GM12878 (cell line): ENCODE data around the gene LPCAT2. TPM values are rescaled to one million over a fixed set of nuclear protein-coding genes. Genes with fewer than 3 reads are reported as not detected.

ENCODE experiments used
- BHLHE40 ChIP-seq, 2 experiments: fragments of 450-650 bp in 1 of 2; IDR thresholded peaks; 2 replicates each; pipeline ENCODE4 v1.6.1; 2011 to 2017; ENCODE audit warnings: low read depth in 2 of 2, borderline replicate concordance in 1 of 2, improper control_type of control experiment in 1 of 2, low read length in 1 of 2, mild to moderate bottlenecking in 1 of 2
- CBFB ChIP-seq: IDR thresholded peaks from 2 replicates; pipeline ENCODE4 v1.6.1; 2016; ENCODE audit warnings: antibody characterized with exemption, low read depth
- CREB1 ChIP-seq: IDR thresholded peaks from 2 replicates; pipeline ENCODE4 v1.6.1; 2012; ENCODE audit warnings: low read depth, mild to moderate bottlenecking, inconsistent platforms
- EGR1 ChIP-seq, 2 experiments: IDR thresholded peaks; 1 replicate in 1 of 2; 2 replicates in 1 of 2; pipeline ENCODE4 v1.6.1; 2011 to 2012; ENCODE audit warnings: low read depth in 2 of 2, low read length in 2 of 2, borderline replicate concordance in 1 of 2, mild to moderate bottlenecking in 1 of 2, moderate library complexity in 1 of 2
- SIX5 ChIP-seq: IDR thresholded peaks from 2 replicates; pipeline ENCODE4 v1.6.1; 2011; ENCODE audit warnings: mild to moderate bottlenecking, low read depth, low read length, moderate library complexity; ENCODE audit not compliant: severe bottlenecking
- SREBF1 ChIP-seq: IDR thresholded peaks from 2 replicates; pipeline ENCODE4 v1.6.1; 2012; ENCODE audit warnings: mild to moderate bottlenecking, low read length
- STAT3 ChIP-seq: IDR thresholded peaks from 2 replicates; pipeline ENCODE4 v1.6.1; 2011; ENCODE audit warnings: low read depth, low read length, improper control_type of control experiment
- ZBTB11 ChIP-seq: fragments of 450-650 bp; formaldehyde crosslinking; IDR thresholded peaks from 2 replicates; pipeline ENCODE4 v1.5.0; 2022; ENCODE audit warnings: mild to moderate bottlenecking, missing genetic modification characterization
- polyA plus RNA-seq, 11 experiments: library from polyadenylated mRNA; depleted of rRNA in 4 of 11; unstranded in 6 of 11; stranded (reverse) in 5 of 11; fragments of >200 nt; fragmentation: Nextera tagmentation in 4 of 11; fragmentation: Illumina TruSeq in 1 of 11; extraction: Ambion mirVana in 4 of 11; extraction: Trizol in 1 of 11; gene quantifications; 1 replicate in 1 of 11; 2 replicates in 10 of 11; pipeline versions ENCODE4 v1.2.1 to v1.2.3, GENCODE V29; 2011 to 2016; ENCODE audit warnings: inconsistent platforms in 2 of 11, missing spikeins in 2 of 11, low read depth in 1 of 11
- total RNA-seq, 4 experiments: library from RNA; depleted of rRNA in 3 of 4; stranded (reverse); fragments of >200 nt in 3 of 4; fragmentation: Illumina TruSeq in 1 of 4; extraction: Trizol in 1 of 4; gene quantifications; 2 replicates each; pipeline versions ENCODE4 v1.2.1 to v1.2.3, GENCODE V29; 2013 to 2021
- TF ChIP-seq, protein P1 (sequence below): IDR thresholded peaks from 2 replicates; pipeline ENCODE4 v1.6.1; 2012; ENCODE audit warnings: mild to moderate bottlenecking, low read depth, low read length
- TF ChIP-seq, protein P2 (sequence below): fragments of 450-650 bp; IDR thresholded peaks from 2 replicates; pipeline ENCODE4 v1.6.1; 2016; ENCODE audit warnings: mild to moderate bottlenecking
- TF ChIP-seq, protein P3 (sequence below): fragments of 450-650 bp; formaldehyde crosslinking; IDR thresholded peaks from 2 replicates; pipeline ENCODE4 v1.4.0; 2020; ENCODE audit warnings: mild to moderate bottlenecking, moderate library complexity

Gene LPCAT2
- total and polyA plus RNA-seq, 10 of the 15 experiments (the other 5 are each of a cell fraction or from before 2014, with no cell fraction given), result 0.01 TPM; not detected in 9

DNA sequence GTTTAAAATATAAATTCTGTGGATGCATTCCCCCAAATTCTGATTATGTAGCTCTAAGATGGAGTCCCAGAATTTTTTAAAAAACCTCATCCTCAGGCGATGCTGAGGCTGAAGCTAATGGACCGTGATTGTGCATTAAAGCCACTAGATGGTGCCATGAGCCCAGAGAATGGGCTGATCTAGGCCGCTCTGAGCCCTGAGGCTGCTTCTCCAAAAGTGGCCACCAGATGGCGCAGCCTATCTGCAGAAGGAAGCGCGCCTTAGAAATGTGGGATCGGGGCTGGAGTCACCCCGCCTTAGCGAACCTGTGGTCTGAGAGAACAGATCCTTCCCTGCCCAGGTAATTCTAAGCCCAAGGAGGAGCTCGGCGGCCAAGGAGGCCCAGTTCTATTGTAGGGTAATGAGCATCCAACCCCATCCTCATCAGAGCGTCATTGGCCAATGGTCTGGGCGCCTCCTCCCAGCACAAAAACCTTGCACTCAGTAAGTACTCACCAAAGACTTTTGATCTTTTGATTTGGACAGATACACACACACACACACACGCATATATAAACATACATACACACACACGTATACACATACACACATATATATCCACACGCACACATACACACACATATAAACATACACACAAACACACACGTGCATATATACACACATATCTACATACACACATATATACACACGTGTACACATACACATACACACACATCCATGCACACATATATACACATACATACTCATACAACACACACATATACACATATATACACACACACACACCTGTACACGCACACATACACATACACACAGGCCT is 43.6 kb upstream of the LPCAT2 start (continued):
- TF ChIP-seq, protein P1, sequence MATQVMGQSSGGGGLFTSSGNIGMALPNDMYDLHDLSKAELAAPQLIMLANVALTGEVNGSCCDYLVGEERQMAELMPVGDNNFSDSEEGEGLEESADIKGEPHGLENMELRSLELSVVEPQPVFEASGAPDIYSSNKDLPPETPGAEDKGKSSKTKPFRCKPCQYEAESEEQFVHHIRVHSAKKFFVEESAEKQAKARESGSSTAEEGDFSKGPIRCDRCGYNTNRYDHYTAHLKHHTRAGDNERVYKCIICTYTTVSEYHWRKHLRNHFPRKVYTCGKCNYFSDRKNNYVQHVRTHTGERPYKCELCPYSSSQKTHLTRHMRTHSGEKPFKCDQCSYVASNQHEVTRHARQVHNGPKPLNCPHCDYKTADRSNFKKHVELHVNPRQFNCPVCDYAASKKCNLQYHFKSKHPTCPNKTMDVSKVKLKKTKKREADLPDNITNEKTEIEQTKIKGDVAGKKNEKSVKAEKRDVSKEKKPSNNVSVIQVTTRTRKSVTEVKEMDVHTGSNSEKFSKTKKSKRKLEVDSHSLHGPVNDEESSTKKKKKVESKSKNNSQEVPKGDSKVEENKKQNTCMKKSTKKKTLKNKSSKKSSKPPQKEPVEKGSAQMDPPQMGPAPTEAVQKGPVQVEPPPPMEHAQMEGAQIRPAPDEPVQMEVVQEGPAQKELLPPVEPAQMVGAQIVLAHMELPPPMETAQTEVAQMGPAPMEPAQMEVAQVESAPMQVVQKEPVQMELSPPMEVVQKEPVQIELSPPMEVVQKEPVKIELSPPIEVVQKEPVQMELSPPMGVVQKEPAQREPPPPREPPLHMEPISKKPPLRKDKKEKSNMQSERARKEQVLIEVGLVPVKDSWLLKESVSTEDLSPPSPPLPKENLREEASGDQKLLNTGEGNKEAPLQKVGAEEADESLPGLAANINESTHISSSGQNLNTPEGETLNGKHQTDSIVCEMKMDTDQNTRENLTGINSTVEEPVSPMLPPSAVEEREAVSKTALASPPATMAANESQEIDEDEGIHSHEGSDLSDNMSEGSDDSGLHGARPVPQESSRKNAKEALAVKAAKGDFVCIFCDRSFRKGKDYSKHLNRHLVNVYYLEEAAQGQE, result no peak
- TF ChIP-seq STAT3 (peak; percentile 44; the same call in 1 of the 2 replicates), EGR1 (IDR thresholded peaks at IDR 0.05; ENCODE audit: borderline replicate concordance in 1 of 2, low read depth in 2 of 2, low read length in 2 of 2) (no peak), SREBF1 (no peak), CBFB (no peak), SIX5 (no peak), BHLHE40 (IDR thresholded peaks at IDR 0.05; ENCODE audit: borderline replicate concordance in 1 of 2, low read depth in 2 of 2, low read length in 1 of 2) (no peak), CREB1 (no peak), ZBTB11 (no peak)
- TF ChIP-seq, protein P2, sequence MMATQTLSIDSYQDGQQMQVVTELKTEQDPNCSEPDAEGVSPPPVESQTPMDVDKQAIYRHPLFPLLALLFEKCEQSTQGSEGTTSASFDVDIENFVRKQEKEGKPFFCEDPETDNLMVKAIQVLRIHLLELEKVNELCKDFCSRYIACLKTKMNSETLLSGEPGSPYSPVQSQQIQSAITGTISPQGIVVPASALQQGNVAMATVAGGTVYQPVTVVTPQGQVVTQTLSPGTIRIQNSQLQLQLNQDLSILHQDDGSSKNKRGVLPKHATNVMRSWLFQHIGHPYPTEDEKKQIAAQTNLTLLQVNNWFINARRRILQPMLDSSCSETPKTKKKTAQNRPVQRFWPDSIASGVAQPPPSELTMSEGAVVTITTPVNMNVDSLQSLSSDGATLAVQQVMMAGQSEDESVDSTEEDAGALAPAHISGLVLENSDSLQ, result no peak
- TF ChIP-seq, protein P3, sequence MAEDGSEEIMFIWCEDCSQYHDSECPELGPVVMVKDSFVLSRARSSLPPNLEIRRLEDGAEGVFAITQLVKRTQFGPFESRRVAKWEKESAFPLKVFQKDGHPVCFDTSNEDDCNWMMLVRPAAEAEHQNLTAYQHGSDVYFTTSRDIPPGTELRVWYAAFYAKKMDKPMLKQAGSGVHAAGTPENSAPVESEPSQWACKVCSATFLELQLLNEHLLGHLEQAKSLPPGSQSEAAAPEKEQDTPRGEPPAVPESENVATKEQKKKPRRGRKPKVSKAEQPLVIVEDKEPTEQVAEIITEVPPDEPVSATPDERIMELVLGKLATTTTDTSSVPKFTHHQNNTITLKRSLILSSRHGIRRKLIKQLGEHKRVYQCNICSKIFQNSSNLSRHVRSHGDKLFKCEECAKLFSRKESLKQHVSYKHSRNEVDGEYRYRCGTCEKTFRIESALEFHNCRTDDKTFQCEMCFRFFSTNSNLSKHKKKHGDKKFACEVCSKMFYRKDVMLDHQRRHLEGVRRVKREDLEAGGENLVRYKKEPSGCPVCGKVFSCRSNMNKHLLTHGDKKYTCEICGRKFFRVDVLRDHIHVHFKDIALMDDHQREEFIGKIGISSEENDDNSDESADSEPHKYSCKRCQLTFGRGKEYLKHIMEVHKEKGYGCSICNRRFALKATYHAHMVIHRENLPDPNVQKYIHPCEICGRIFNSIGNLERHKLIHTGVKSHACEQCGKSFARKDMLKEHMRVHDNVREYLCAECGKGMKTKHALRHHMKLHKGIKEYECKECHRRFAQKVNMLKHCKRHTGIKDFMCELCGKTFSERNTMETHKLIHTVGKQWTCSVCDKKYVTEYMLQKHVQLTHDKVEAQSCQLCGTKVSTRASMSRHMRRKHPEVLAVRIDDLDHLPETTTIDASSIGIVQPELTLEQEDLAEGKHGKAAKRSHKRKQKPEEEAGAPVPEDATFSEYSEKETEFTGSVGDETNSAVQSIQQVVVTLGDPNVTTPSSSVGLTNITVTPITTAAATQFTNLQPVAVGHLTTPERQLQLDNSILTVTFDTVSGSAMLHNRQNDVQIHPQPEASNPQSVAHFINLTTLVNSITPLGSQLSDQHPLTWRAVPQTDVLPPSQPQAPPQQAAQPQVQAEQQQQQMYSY (CRISPR knock-in tag), result no peak
